GM19438 (cell line): ENCODE data around the gene SUSD6.
"Not testable (repeated sequence)": the region's sequence is repeated elsewhere in the genome, so short reads cannot be mapped to it uniquely, and the experiment has no call there.

Source experiments
- ATAC-seq: cut with Tn5 transposase; IDR thresholded peaks from one replicate; pipeline ENCODE4 v1.9.1; 2021; ENCODE audit warnings: low read depth; ENCODE audit not compliant: unreplicated experiment

SUSD6 gene

GRCh38 chr14:69647213-69647612 is 35.8 kb downstream of the SUSD6 start:
- ATAC-seq, result no peak

GRCh38 chr14:69647642-69648041 is 36.2 kb downstream of the SUSD6 start:
- not testable (repeated sequence) for ATAC-seq

- ATAC-seq, result no peak
Observed at GRCh38 chr14:69648480-69649451, 37.4 kb downstream of the SUSD6 start.

- ATAC-seq, result no peak
Observed at GRCh38 chr14:69650948-69651369, 39.6 kb downstream of the SUSD6 start.

GRCh38 chr14:69651664-69652063 is 40.3 kb downstream of the SUSD6 start:
- ATAC-seq, result no peak

- peak; percentile 64 for ATAC-seq
Observed at GRCh38 chr14:69652942-69653684, 41.7 kb downstream of the SUSD6 start.

- no peak for ATAC-seq
Observed at GRCh38 chr14:69654116-69654515, 42.7 kb downstream of the SUSD6 start.

- no peak for ATAC-seq
Observed at GRCh38 chr14:69657950-69658355, 46.6 kb downstream of the SUSD6 start.

GRCh38 chr14:69658664-69659261 is 47.4 kb downstream of the SUSD6 start:
- ATAC-seq, result no peak

- no peak for ATAC-seq
Observed at GRCh38 chr14:69660344-69661193, 49.2 kb downstream of the SUSD6 start.

GRCh38 chr14:69661194-69661537 is 49.8 kb downstream of the SUSD6 start:
- no peak for ATAC-seq

GRCh38 chr14:69662636-69663299 is 51.4 kb downstream of the SUSD6 start:
- ATAC-seq, result no peak

- no peak for ATAC-seq
Observed at GRCh38 chr14:69663300-69663643, 51.9 kb downstream of the SUSD6 start.

GRCh38 chr14:69664265-69664664 is 52.9 kb downstream of the SUSD6 start:
- ATAC-seq, result no peak

- no peak for ATAC-seq
Observed at GRCh38 chr14:69664865-69665526, 53.6 kb downstream of the SUSD6 start.

- ATAC-seq, result no peak
Observed at GRCh38 chr14:69665631-69666030, 54.2 kb downstream of the SUSD6 start.

- ATAC-seq, result no peak
Observed at GRCh38 chr14:69666112-69666511, 54.7 kb downstream of the SUSD6 start.

GRCh38 chr14:69666690-69667211 is 55.4 kb downstream of the SUSD6 start:
- no peak for ATAC-seq

- ATAC-seq, result peak; percentile 30
Observed at GRCh38 chr14:69667938-69668335, 56.5 kb downstream of the SUSD6 start.
